GM12878 (cell line): Measurements from ENCODE around the gene MNAT1. TPM values are rescaled to one million over a fixed set of nuclear protein-coding genes. Genes with fewer than 3 reads are reported as not detected.

Source experiments
- ATAC-seq: fragments of 200-7000 bp; cut with Tn5 transposase; 3 replicates; pipeline ENCODE4 v1.9.1; 2020; ENCODE audit warnings: mild to moderate bottlenecking, moderate library complexity
- BruUV-seq: library from RNA; stranded (reverse); fragments of 400-500 nt; replicated peaks from 2 replicates; lab custom pipeline; 2021; lab: Mats Ljungman, UMichigan
- CTCF ChIA-PET: fragments of 300-600 bp; sonication (Branson Sonifier 250); formaldehyde crosslinking; extraction: SDS; loops from one replicate; lab custom pipeline; 2021; ENCODE audit warnings: inconsistent platforms; lab: Yijun Ruan, JAX
- POLR2A ChIA-PET: fragments of 350-600 bp; formaldehyde crosslinking; extraction: SDS; loops from one replicate; lab custom pipeline; 2021; ENCODE audit warnings: inconsistent platforms; lab: Charles Lee
- RAD21 ChIA-PET: fragments of 300-600 bp; sonication (Branson Sonifier 250); formaldehyde crosslinking; loops from one replicate; lab custom pipeline; 2023; ENCODE audit warnings: antibody characterized with exemption; ENCODE audit not compliant: unreplicated experiment; lab: Charles Lee
- SMC1A ChIA-PET: fragments of 300-600 bp; sonication (Branson Sonifier 250); formaldehyde crosslinking; loops from one replicate; lab custom pipeline; 2023; ENCODE audit not compliant: unreplicated experiment, uncharacterized antibody; lab: Charles Lee
- DNase-seq: peaks from one replicate; pipeline ENCODE4 v3.0.0-alpha.2; 2011; ENCODE audit warnings: low read depth, low spot score
- FAIRE-seq: peaks from 3 replicates; lab custom pipeline; 2011; peaks lifted over from hg19 to GRCh38; lab: Jason Lieb, UNC
- H2AFZ ChIP-seq: 2 replicates; pipeline ENCODE4 v1.6.0; 2011; ENCODE audit warnings: low read depth, low read length, control low read depth; ENCODE audit not compliant: control insufficient read depth
- H3K27ac ChIP-seq: 2 replicates; pipeline ENCODE4 v1.5.1; 2011; ENCODE audit warnings: control low read depth; ENCODE audit not compliant: control insufficient read depth, insufficient read depth
- H3K27me3 ChIP-seq, 2 experiments: replicated peaks in 1 of 2; 2 replicates each; pipeline versions ENCODE4 v1.6.0 to v1.6.1; 2011; ENCODE audit warnings: low read length in 1 of 2; ENCODE audit not compliant: control insufficient read depth in 2 of 2, insufficient read depth in 2 of 2
- H3K36me3 ChIP-seq, 2 experiments: 2 replicates each; pipeline ENCODE4 v1.5.1; 2011; ENCODE audit warnings: low read length in 1 of 2; ENCODE audit not compliant: control insufficient read depth in 2 of 2, insufficient read depth in 2 of 2
- H3K4me1 ChIP-seq: 2 replicates; pipeline ENCODE4 v1.6.1; 2011; ENCODE audit warnings: mild to moderate bottlenecking, low read length, moderate library complexity, mixed read lengths; ENCODE audit not compliant: control insufficient read depth, insufficient read depth
- H3K4me2 ChIP-seq: 2 replicates; pipeline ENCODE4 v1.6.0; 2011; ENCODE audit warnings: control low read depth; ENCODE audit not compliant: control insufficient read depth, insufficient read depth
- H3K4me3 ChIP-seq: fragments of 200-600 bp; sonication (generic); 2 replicates; pipeline ENCODE4 v1.5.1; 2016
- H3K79me2 ChIP-seq: 2 replicates; pipeline ENCODE4 v1.6.0; 2011; ENCODE audit warnings: low read length; ENCODE audit not compliant: control insufficient read depth, insufficient read depth
- H3K9ac ChIP-seq: 2 replicates; pipeline ENCODE4 v1.8.0; 2011; ENCODE audit warnings: low read length, control low read depth, mixed read lengths; ENCODE audit not compliant: control insufficient read depth, insufficient read depth
- H3K9me3 ChIP-seq: replicated peaks from 3 replicates; pipeline ENCODE4 v1.5.1; 2011; ENCODE audit warnings: mild to moderate bottlenecking, low read length; ENCODE audit not compliant: control insufficient read depth, insufficient read depth
- H4K20me1 ChIP-seq: 2 replicates; pipeline ENCODE4 v1.6.0; 2011; ENCODE audit not compliant: control insufficient read depth, insufficient read depth
- E2F8 ChIP-seq: fragments of 450-650 bp; IDR thresholded peaks from 2 replicates; pipeline ENCODE4 v1.6.1; 2018; ENCODE audit warnings: mild to moderate bottlenecking, low read depth, moderate library complexity; ENCODE audit not compliant: partially characterized antibody
- HDAC6 ChIP-seq: fragments of 200-600 bp; sonication (generic); IDR thresholded peaks from one replicate; pipeline ENCODE4 v1.8.0; 2017; ENCODE audit warnings: antibody characterized with exemption; ENCODE audit not compliant: unreplicated experiment
- IRF3 ChIP-seq: fragments of 450-650 bp; IDR thresholded peaks from 2 replicates; pipeline ENCODE4 v1.6.1; 2014; ENCODE audit warnings: mild to moderate bottlenecking
- JUNB ChIP-seq: IDR thresholded peaks from 2 replicates; pipeline ENCODE4 v1.6.1; 2016; ENCODE audit warnings: antibody characterized with exemption, mild to moderate bottlenecking
- KLF5 ChIP-seq: fragments of 450-650 bp; IDR thresholded peaks from 2 replicates; pipeline ENCODE4 v1.6.1; 2014; ENCODE audit warnings: mild to moderate bottlenecking; ENCODE audit not compliant: partially characterized antibody
- MXI1 ChIP-seq: fragments of 150-350 bp; IDR thresholded peaks from 2 replicates; pipeline ENCODE4 v1.6.1; 2011; ENCODE audit warnings: low read depth, mild to moderate bottlenecking, inconsistent platforms, low read length, improper control_type of control experiment
- NR2C2 ChIP-seq: IDR thresholded peaks from 2 replicates; pipeline ENCODE4 v1.6.1; 2011; ENCODE audit warnings: borderline replicate concordance, low read depth; ENCODE audit not compliant: control insufficient read depth, insufficient read length
- RAD21 ChIP-seq: IDR thresholded peaks from 2 replicates; pipeline ENCODE4 v1.6.1; 2011; ENCODE audit warnings: mild to moderate bottlenecking, low read depth, low read length, moderate library complexity; ENCODE audit not compliant: insufficient read depth
- RUNX3 ChIP-seq: IDR thresholded peaks from 2 replicates; pipeline ENCODE4 v1.6.1; 2012; ENCODE audit warnings: low read length, inconsistent platforms
- ZBED1 ChIP-seq: IDR thresholded peaks from 2 replicates; pipeline ENCODE4 v1.6.1; 2016; ENCODE audit warnings: borderline replicate concordance
- ZNF217 ChIP-seq: fragments of 450-650 bp; IDR thresholded peaks from 2 replicates; pipeline ENCODE4 v1.6.1; 2017; ENCODE audit warnings: antibody characterized with exemption, mild to moderate bottlenecking
- ZNF24 ChIP-seq: fragments of 450-650 bp; IDR thresholded peaks from 2 replicates; pipeline ENCODE4 v1.6.1; 2017; ENCODE audit warnings: antibody characterized with exemption, mild to moderate bottlenecking
- WGBS: methylation state at CpG from one replicate; pipeline ENCODE4 v1.1.6; 2016; ENCODE audit warnings: low lambda C conversion rate; ENCODE audit not compliant: insufficient replicate concordance, insufficient coverage; ENCODE audit errors: missing lambda C conversion rate; 5-methylcytosine and 5-hydroxymethylcytosine counted together
- in situ Hi-C: fragments of 300-500 bp; cut with MboI; formaldehyde crosslinking; loops from 9 replicates; pipeline ENCODE4 v1.14.3; 2018; ENCODE audit warnings: mixed read lengths
- intact Hi-C: fragments of 100-400 bp; cut with micrococcal nuclease; formaldehyde crosslinking; loops from one replicate; pipeline ENCODE4 v1.14.2; 2022; ENCODE audit not compliant: unreplicated experiment
- polyA plus RNA-seq, 11 experiments: library from polyadenylated mRNA; depleted of rRNA in 4 of 11; unstranded in 6 of 11; stranded (reverse) in 5 of 11; fragments of >200 nt; fragmentation: Nextera tagmentation in 4 of 11; fragmentation: Illumina TruSeq in 1 of 11; extraction: Ambion mirVana in 4 of 11; extraction: Trizol in 1 of 11; gene quantifications; 1 replicate in 1 of 11; 2 replicates in 10 of 11; pipeline versions ENCODE4 v1.2.1 to v1.2.3, GENCODE V29; 2011 to 2016; ENCODE audit warnings: inconsistent platforms in 2 of 11, missing spikeins in 2 of 11, low read depth in 1 of 11
- total RNA-seq, 4 experiments: library from RNA; depleted of rRNA in 3 of 4; stranded (reverse); fragments of >200 nt in 3 of 4; fragmentation: Illumina TruSeq in 1 of 4; extraction: Trizol in 1 of 4; gene quantifications; 2 replicates each; pipeline versions ENCODE4 v1.2.1 to v1.2.3, GENCODE V29; 2013 to 2021
- TF ChIP-seq, protein P1 (sequence below): IDR thresholded peaks from 2 replicates; pipeline ENCODE4 v1.6.1; 2012; ENCODE audit warnings: low read depth, low read length, improper control_type of control experiment
- TF ChIP-seq, protein P2 (sequence below): IDR thresholded peaks from 2 replicates; pipeline ENCODE4 v1.6.1; 2011; ENCODE audit warnings: low read depth, mild to moderate bottlenecking, low read length, moderate library complexity, borderline replicate concordance; ENCODE audit errors: extremely low read depth

The MNAT1 gene
- total and polyA plus RNA-seq, 10 of the 15 experiments (the other 5 are each of a cell fraction or from before 2014, with no cell fraction given), result 26.5 to 67.4 (median 40.8) TPM

GRCh38 chr14:60856111-60856510, 121.5 kb downstream of the MNAT1 start:
- CTCF ChIA-PET, result no interaction called here
- in situ Hi-C loops (no loop called here), intact Hi-C loops (no loop called here)
- no peaks in the 10 kb centered on the region for H3K4me1 ChIP-seq
- ATAC-seq (peak; percentile 38), FAIRE-seq (no peak), DNase-seq (no peak)
- 52% methylated on average over 2 of the region's 2 CpGs for WGBS
- SMC1A ChIA-PET, result interaction anchor here (0.9 kb wide), 2 partner anchors 12 to 224 kb away, joined by 3 read pairs; no protein-coding TSS in a partner anchor
- no peak overlapping the region for H3K27ac ChIP-seq
- no peak overlapping the region for H3K4me2 ChIP-seq
- H3K27me3 ChIP-seq, result no peaks in the 10 kb centered on the region
- no peaks in the 10 kb centered on the region for H3K79me2 ChIP-seq
- no peak overlapping the region for H3K4me3 ChIP-seq
- POLR2A ChIA-PET, result no interaction called here
- RAD21 ChIA-PET, result no interaction called here
- TF ChIP-seq RUNX3 (peak; percentile 55), ZNF217 (0 out of 2 replicates have a peak, but pooled peaks have one; percentile 40), KLF5 (no peak)
- H4K20me1 ChIP-seq, result no peaks in the 10 kb centered on the region
- no peak overlapping the region for H2AFZ ChIP-seq
- BruUV-seq, result no TSS peak
- peaks cover 2% of the 10 kb centered on the region; the same call in 2 of the 3 replicates for H3K9me3 ChIP-seq
- peaks cover 0 to 3% of the 10 kb centered on the region in 2 experiments; a peak in 1 of 4 replicates for H3K36me3 ChIP-seq
- no peak overlapping the region for H3K9ac ChIP-seq

- RAD21 ChIA-PET, result no interaction called here
- BruUV-seq, result no TSS peak
- Histone ChIP-seq H3K27ac (no peak overlapping the region), H3K4me1 (no peaks in the 10 kb centered on the region), H3K4me3 (no peak overlapping the region), H3K9me3 (no peaks in the 10 kb centered on the region; the same call in 2 of the 3 replicates), H3K79me2 (no peaks in the 10 kb centered on the region), H3K27me3 (no peaks in the 10 kb centered on the region), H2AFZ (no peak overlapping the region), H3K36me3 (no peaks in the 10 kb centered on the region), H3K4me2 (no peak overlapping the region), H3K9ac (no peak overlapping the region), H4K20me1 (no peaks in the 10 kb centered on the region)
- intact Hi-C loops (no loop called here), in situ Hi-C loops (no loop called here)
- POLR2A ChIA-PET, result no interaction called here
- CTCF ChIA-PET, result no interaction called here
- ATAC-seq (no peak), FAIRE-seq (no peak), DNase-seq (no peak)
- SMC1A ChIA-PET, result interaction anchor here (1.1 kb wide), 1 partner anchor 47 kb away, joined by 3 read pairs; no protein-coding TSS in a partner anchor
- 68% methylated on average over 2 of the region's 2 CpGs for WGBS
- TF ChIP-seq MXI1, result no peak
- TF ChIP-seq RAD21, result no peak
- no peak for TF ChIP-seq ZBED1
- no peak for TF ChIP-seq HDAC6
- TF ChIP-seq NR2C2, result no peak
- no peak for TF ChIP-seq ZNF24
- TF ChIP-seq IRF3, result no peak
- TF ChIP-seq, protein P1, sequence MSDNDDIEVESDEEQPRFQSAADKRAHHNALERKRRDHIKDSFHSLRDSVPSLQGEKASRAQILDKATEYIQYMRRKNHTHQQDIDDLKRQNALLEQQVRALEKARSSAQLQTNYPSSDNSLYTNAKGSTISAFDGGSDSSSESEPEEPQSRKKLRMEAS, result no peak
- TF ChIP-seq JUNB, result no peak; the same call in 1 of the 2 replicates
- TF ChIP-seq E2F8, result no peak
- TF ChIP-seq, protein P2, sequence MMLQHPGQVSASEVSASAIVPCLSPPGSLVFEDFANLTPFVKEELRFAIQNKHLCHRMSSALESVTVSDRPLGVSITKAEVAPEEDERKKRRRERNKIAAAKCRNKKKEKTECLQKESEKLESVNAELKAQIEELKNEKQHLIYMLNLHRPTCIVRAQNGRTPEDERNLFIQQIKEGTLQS, result no peak
These were observed 125.0 kb downstream of the MNAT1 start for GRCh38 chr14:60859525-60859924.
